Measurements from ENCODE around the gene SMYD3.

GRCh38 chr1:246113555-246114095, 393.5 kb downstream of the SMYD3 start:
- TF ChIP-seq, protein P1, sequence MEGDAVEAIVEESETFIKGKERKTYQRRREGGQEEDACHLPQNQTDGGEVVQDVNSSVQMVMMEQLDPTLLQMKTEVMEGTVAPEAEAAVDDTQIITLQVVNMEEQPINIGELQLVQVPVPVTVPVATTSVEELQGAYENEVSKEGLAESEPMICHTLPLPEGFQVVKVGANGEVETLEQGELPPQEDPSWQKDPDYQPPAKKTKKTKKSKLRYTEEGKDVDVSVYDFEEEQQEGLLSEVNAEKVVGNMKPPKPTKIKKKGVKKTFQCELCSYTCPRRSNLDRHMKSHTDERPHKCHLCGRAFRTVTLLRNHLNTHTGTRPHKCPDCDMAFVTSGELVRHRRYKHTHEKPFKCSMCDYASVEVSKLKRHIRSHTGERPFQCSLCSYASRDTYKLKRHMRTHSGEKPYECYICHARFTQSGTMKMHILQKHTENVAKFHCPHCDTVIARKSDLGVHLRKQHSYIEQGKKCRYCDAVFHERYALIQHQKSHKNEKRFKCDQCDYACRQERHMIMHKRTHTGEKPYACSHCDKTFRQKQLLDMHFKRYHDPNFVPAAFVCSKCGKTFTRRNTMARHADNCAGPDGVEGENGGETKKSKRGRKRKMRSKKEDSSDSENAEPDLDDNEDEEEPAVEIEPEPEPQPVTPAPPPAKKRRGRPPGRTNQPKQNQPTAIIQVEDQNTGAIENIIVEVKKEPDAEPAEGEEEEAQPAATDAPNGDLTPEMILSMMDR (IDR thresholded peaks at IDR 0.05 in 8 of 11, conservative IDR thresholded peaks at IDR 0.05 in 3 of 11) = no peak
- TF ChIP-seq POLR2A (IDR thresholded peaks at IDR 0.05) = no peak

All from spleen (tissue), 7 donors.